PC-9 (cell line): Measurements from ENCODE around the gene IMMP2L. TPM values are rescaled to one million over a fixed set of nuclear protein-coding genes. Genes with fewer than 3 reads are reported as not detected.

Experiments
- BruUV-seq: library from RNA; stranded (reverse); fragments of 400-500 nt; replicated peaks from 2 replicates; lab custom pipeline; 2021; lab: Mats Ljungman, UMichigan
- CTCF ChIA-PET: fragments of 300-600 bp; sonication (Branson Sonifier 250); formaldehyde crosslinking; loops from one replicate; lab custom pipeline; 2022; ENCODE audit warnings: antibody characterized with exemption; lab: Charles Lee
- POLR2A ChIA-PET: fragments of 300-600 bp; sonication (Branson Sonifier 250); formaldehyde crosslinking; loops from one replicate; lab custom pipeline; 2022; ENCODE audit warnings: antibody characterized with exemption; ENCODE audit not compliant: unreplicated experiment; lab: Charles Lee
- DNase-seq, 2 experiments: peaks; one replicate each; pipeline versions ENCODE4 v3.0.0 to v3.0.0-alpha.2; 2015 to 2022; ENCODE audit warnings: mixed read lengths in 1 of 2
- H2AFZ ChIP-seq: fragments of 200-600 bp; sonication (generic); 2 replicates; pipeline ENCODE4 v1.8.1; 2017; ENCODE audit warnings: antibody characterized with exemption
- H3F3A ChIP-seq: fragments of 200-600 bp; sonication (generic); 2 replicates; pipeline ENCODE4 v1.8.1; 2017; ENCODE audit warnings: antibody characterized with exemption, mild to moderate bottlenecking, low read depth; ENCODE audit not compliant: insufficient read depth
- H3K27ac ChIP-seq: fragments of 200-600 bp; sonication (generic); 2 replicates; pipeline ENCODE4 v1.6.1; 2016; ENCODE audit warnings: mixed run types
- H3K27me3 ChIP-seq: fragments of 200-600 bp; sonication (generic); 2 replicates; pipeline ENCODE4 v1.6.1; 2016; ENCODE audit warnings: low read depth, mixed run types; ENCODE audit not compliant: insufficient read depth
- H3K36me3 ChIP-seq: fragments of 200-600 bp; sonication (generic); 2 replicates; pipeline ENCODE4 v1.6.1; 2016; ENCODE audit warnings: low read depth, mixed run types
- H3K4me1 ChIP-seq: fragments of 200-600 bp; sonication (generic); replicated peaks from 2 replicates; pipeline ENCODE4 v1.6.1; 2016; ENCODE audit warnings: mixed run types; ENCODE audit not compliant: insufficient read depth
- H3K4me2 ChIP-seq: fragments of 200-600 bp; sonication (generic); 2 replicates; pipeline ENCODE4 v1.6.1; 2017; ENCODE audit warnings: mixed run types
- H3K4me3 ChIP-seq: fragments of 200-600 bp; sonication (generic); 2 replicates; pipeline ENCODE4 v1.6.1; 2016; ENCODE audit warnings: mixed run types
- H3K79me2 ChIP-seq: fragments of 200-600 bp; sonication (generic); 2 replicates; pipeline ENCODE4 v1.6.1; 2017; ENCODE audit warnings: low read depth, mixed run types
- H3K9me2 ChIP-seq: fragments of 200-600 bp; sonication (generic); 2 replicates; pipeline ENCODE4 v1.8.1; 2017; ENCODE audit warnings: mild to moderate bottlenecking; ENCODE audit not compliant: insufficient read depth
- H3K9me3 ChIP-seq: fragments of 200-600 bp; sonication (generic); 2 replicates; pipeline ENCODE4 v1.8.1; 2016; ENCODE audit warnings: low read depth; ENCODE audit not compliant: insufficient read depth
- H4K20me1 ChIP-seq: fragments of 200-600 bp; sonication (generic); 2 replicates; pipeline ENCODE4 v1.8.1; 2017; ENCODE audit not compliant: insufficient read depth
- CTCF ChIP-seq: fragments of 200-600 bp; sonication (generic); conservative IDR thresholded peaks from 2 replicates; pipeline ENCODE4 v1.6.1; 2017; ENCODE audit warnings: mixed run types, antibody characterized with exemption, mild to moderate bottlenecking, moderate library complexity
- EZH2 ChIP-seq: fragments of 200-600 bp; sonication (generic); IDR thresholded peaks from 2 replicates; pipeline ENCODE4 v1.8.0; 2017; ENCODE audit warnings: antibody characterized with exemption, low read depth
- intact Hi-C: fragments of 100-400 bp; cut with micrococcal nuclease; formaldehyde crosslinking; loops from one replicate; pipeline ENCODE4 v1.10.0; 2022; ENCODE audit not compliant: unreplicated experiment
- total RNA-seq: library from RNA; stranded (reverse); gene quantifications from 2 replicates; pipeline ENCODE4 v1.2.3, GENCODE V29; 2021

IMMP2L gene
- total RNA-seq, 1 experiment from 2014 or later = 40.5 TPM

DNA sequence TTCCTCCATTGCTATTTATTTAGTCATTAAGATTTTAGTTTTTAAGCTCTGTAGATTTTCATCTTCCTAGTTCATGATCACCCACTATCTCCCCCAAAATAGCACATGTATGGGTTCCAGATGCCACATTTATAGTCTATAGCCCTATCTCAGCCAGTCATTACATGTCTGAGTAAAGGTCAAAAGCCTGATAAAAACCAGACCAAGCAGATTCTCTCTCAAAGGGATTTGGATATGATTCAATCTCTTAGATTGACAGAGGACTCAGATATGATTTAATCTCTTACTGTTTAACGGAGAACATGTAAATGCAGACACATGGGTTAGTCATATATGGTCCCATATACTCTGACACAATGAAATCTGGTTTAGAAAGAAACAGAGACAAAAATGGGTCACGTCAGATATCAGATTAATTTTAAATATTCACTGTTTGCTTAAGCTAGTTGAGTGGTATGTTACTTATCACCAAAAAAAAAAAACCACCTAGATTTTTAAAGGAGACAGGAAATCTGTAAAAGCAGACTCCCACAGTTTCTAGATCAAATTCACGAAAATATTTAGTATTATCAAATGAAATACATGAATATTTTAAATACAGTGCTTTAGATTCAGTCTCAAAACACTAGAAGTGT, 578.4 kb downstream of the IMMP2L start:
- intact Hi-C loops = no loop called here
- Histone ChIP-seq H4K20me1 (no peaks in the 10 kb centered on the region), H3K4me1 (no peaks in the 10 kb centered on the region), H3K27ac (no peak overlapping the region), H2AFZ (no peak overlapping the region), H3K4me3 (no peak overlapping the region), H3K4me2 (no peak overlapping the region), H3K36me3 (no peaks in the 10 kb centered on the region), H3F3A (no peaks in the 10 kb centered on the region), H3K79me2 (no peaks in the 10 kb centered on the region), H3K9me3 (no peaks in the 10 kb centered on the region), H3K9me2 (no peaks in the 10 kb centered on the region), H3K27me3 (no peaks in the 10 kb centered on the region)
- ChIA-PET CTCF (interaction anchor here (0.7 kb wide), 1 partner anchor 1786 kb away, joined by 5 read pairs; no protein-coding TSS in a partner anchor), POLR2A (no interaction called here)
- TF ChIP-seq CTCF (no peak), EZH2 (no peak)
- DNase-seq = no peak
- BruUV-seq = no TSS peak

DNA sequence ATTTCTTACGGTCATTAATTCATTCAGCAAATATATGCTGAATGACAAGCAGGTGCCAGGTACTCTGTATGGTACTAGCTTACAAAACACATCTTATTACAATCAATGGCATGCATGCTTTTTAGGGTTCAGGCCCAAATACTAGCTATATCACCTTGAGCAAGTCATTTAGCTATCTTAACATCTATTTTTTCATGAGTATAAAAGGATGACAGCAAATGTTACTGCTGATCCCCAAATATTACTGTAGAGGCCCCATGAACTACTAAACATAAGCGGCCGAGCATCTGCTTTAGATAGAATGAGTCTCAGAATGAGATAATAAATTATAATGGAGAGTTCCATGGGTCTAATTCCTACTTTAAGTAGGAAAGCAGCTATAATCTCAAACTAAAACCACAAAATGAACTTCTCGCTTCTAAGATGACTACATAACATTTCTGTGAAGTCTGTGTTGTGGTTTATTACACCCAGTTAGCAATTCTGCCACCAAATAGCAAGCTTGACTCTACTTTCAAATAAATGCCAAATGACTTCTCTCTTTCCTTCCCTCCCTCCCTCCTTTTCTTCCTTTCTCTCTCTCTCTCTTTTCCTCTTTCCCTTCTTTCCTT, 585.1 kb downstream of the IMMP2L start:
- TF ChIP-seq EZH2 (no peak), CTCF (no peak)
- intact Hi-C loops = no loop called here
- H3K27me3 ChIP-seq = no peaks in the 10 kb centered on the region
- H3K9me2 ChIP-seq = no peaks in the 10 kb centered on the region
- H3K79me2 ChIP-seq = no peaks in the 10 kb centered on the region
- no peaks in the 10 kb centered on the region for H3K9me3 ChIP-seq
- no peaks in the 10 kb centered on the region for H3F3A ChIP-seq
- no peak overlapping the region for H3K4me3 ChIP-seq
- no peaks in the 10 kb centered on the region for H3K36me3 ChIP-seq
- no peak overlapping the region for H2AFZ ChIP-seq
- H3K4me1 ChIP-seq = no peaks in the 10 kb centered on the region
- no peak for DNase-seq
- no peak overlapping the region for H3K4me2 ChIP-seq
- POLR2A ChIA-PET = no interaction called here
- no TSS peak for BruUV-seq
- CTCF ChIA-PET = no interaction called here
- no peaks in the 10 kb centered on the region for H4K20me1 ChIP-seq
- H3K27ac ChIP-seq = no peak overlapping the region

DNA sequence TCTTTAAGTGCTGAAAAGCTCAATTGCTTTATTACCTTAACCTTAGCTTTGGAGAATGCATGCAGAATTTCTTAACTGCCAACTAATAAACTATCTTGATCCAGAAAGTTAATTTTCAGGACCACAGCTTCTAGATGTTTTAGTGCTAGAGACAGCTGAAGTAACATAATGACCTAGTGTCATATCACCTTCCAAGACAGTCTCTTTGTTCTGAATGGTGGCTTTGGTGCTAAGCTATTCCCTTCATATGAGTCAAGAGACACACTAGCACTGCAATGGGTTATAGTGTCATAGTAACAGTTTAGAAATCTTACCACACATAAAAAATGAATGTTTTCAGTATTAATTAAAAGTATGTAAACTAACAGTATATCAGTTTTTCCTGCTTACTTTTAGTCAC, 586.8 kb downstream of the IMMP2L start:
- Histone ChIP-seq H3F3A (no peaks in the 10 kb centered on the region), H3K27ac (no peak overlapping the region), H2AFZ (no peak overlapping the region), H3K27me3 (no peaks in the 10 kb centered on the region), H3K9me2 (no peaks in the 10 kb centered on the region), H4K20me1 (no peaks in the 10 kb centered on the region), H3K4me3 (no peak overlapping the region), H3K4me1 (no peaks in the 10 kb centered on the region), H3K36me3 (no peaks in the 10 kb centered on the region), H3K4me2 (no peak overlapping the region), H3K79me2 (no peaks in the 10 kb centered on the region), H3K9me3 (no peaks in the 10 kb centered on the region)
- TF ChIP-seq EZH2 = no peak
- TF ChIP-seq CTCF = no peak
- ChIA-PET CTCF (no interaction called here), POLR2A (interaction anchor here (0.6 kb wide), 1 partner anchor 167 kb away, joined by 5 read pairs; no protein-coding TSS in a partner anchor)
- no TSS peak for BruUV-seq
- DNase-seq = no peak
- intact Hi-C loops = no loop called here
